Hepatocyte (in vitro differentiated cells): ENCODE measurements around the gene MACF1.

ENCODE experiments used
- EZH2 ChIP-seq: fragments of 200-600 bp; sonication (generic); IDR thresholded peaks from 2 replicates; pipeline ENCODE4 v1.6.1; 2016; ENCODE audit warnings: antibody characterized with exemption, mild to moderate bottlenecking, borderline replicate concordance
- EZH2phosphoT487 ChIP-seq: fragments of 200-600 bp; sonication (generic); IDR thresholded peaks from one replicate; pipeline ENCODE4 v1.6.1; 2018; ENCODE audit warnings: antibody characterized with exemption, mild to moderate bottlenecking, low read depth, moderate library complexity; ENCODE audit not compliant: unreplicated experiment, severe bottlenecking
- TF ChIP-seq, protein P1 (sequence below): fragments of 200-600 bp; sonication (generic); IDR thresholded peaks from 2 replicates; pipeline ENCODE4 v1.5.1; 2016; ENCODE audit warnings: antibody characterized with exemption, mild to moderate bottlenecking; ENCODE audit not compliant: poor library complexity

DNA sequence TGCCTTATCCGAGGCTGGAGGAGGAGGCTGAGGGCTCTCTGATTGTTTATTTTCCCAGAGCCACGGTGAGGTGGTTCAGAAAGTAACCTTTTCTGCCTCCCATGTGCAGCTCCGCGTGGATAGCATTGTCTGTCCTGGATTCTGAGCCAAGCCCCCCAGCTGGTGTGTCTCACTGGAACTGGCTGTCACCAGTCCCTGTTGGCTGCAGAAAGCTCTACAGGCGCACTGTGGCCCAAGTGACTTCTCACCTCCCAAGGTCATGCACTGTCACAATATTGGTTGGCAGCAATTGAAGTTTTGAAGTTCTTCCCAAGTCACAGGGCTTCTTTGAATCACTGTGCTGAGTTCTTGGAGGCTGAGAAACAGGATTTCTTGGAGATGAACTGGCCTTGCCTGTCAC, 295.2 kb downstream of the MACF1 start:
- TF ChIP-seq, protein P1, sequence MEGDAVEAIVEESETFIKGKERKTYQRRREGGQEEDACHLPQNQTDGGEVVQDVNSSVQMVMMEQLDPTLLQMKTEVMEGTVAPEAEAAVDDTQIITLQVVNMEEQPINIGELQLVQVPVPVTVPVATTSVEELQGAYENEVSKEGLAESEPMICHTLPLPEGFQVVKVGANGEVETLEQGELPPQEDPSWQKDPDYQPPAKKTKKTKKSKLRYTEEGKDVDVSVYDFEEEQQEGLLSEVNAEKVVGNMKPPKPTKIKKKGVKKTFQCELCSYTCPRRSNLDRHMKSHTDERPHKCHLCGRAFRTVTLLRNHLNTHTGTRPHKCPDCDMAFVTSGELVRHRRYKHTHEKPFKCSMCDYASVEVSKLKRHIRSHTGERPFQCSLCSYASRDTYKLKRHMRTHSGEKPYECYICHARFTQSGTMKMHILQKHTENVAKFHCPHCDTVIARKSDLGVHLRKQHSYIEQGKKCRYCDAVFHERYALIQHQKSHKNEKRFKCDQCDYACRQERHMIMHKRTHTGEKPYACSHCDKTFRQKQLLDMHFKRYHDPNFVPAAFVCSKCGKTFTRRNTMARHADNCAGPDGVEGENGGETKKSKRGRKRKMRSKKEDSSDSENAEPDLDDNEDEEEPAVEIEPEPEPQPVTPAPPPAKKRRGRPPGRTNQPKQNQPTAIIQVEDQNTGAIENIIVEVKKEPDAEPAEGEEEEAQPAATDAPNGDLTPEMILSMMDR = no peak
- TF ChIP-seq EZH2 (no peak), EZH2phosphoT487 (no peak)
